ENCODE data around the gene AFF4.

The AFF4 gene

GRCh38 chr5:132886064-132886823 lies 77.2 kb downstream of the AFF4 start:
- Mint-ChIP-seq H3K27ac (no peak overlapping the region), H3K27me3 (ENCODE audit: low read depth) (no peaks in the 10 kb centered on the region), H3K9me3 (no peaks in the 10 kb centered on the region), H3K36me3 (ENCODE audit: low read depth) (peaks cover 33% of the 10 kb centered on the region), H3K4me3 (no peak overlapping the region), H3K4me1 (ENCODE audit: low read depth) (peaks cover 5% of the 10 kb centered on the region)

- H3K9me3 Mint-ChIP-seq, result no peaks in the 10 kb centered on the region
- H3K27me3 Mint-ChIP-seq (ENCODE audit: low read depth), result no peaks in the 10 kb centered on the region
- peaks cover 30% of the 10 kb centered on the region for H3K36me3 Mint-ChIP-seq (ENCODE audit: low read depth)
- H3K4me3 Mint-ChIP-seq, result no peak overlapping the region
- peaks cover 2% of the 10 kb centered on the region for H3K4me1 Mint-ChIP-seq (ENCODE audit: low read depth)
- no peak overlapping the region for H3K27ac Mint-ChIP-seq
Measured at GRCh38 chr5:132884548-132884947, 78.9 kb downstream of the AFF4 start.

GRCh38 chr5:132883261-132883834 lies 80.1 kb downstream of the AFF4 start:
- peaks cover 2% of the 10 kb centered on the region for H3K4me1 Mint-ChIP-seq (ENCODE audit: low read depth)
- H3K9me3 Mint-ChIP-seq, result no peaks in the 10 kb centered on the region
- no peak overlapping the region for H3K4me3 Mint-ChIP-seq
- peaks cover 30% of the 10 kb centered on the region for H3K36me3 Mint-ChIP-seq (ENCODE audit: low read depth)
- no peaks in the 10 kb centered on the region for H3K27me3 Mint-ChIP-seq (ENCODE audit: low read depth)
- H3K27ac Mint-ChIP-seq, result no peak overlapping the region

GRCh38 chr5:132877938-132878337 lies 85.5 kb downstream of the AFF4 start:
- Mint-ChIP-seq H3K27me3 (ENCODE audit: low read depth) (no peaks in the 10 kb centered on the region), H3K4me3 (no peak overlapping the region), H3K36me3 (ENCODE audit: low read depth) (peaks cover 25% of the 10 kb centered on the region), H3K4me1 (ENCODE audit: low read depth) (no peaks in the 10 kb centered on the region), H3K27ac (no peak overlapping the region), H3K9me3 (no peaks in the 10 kb centered on the region)

GRCh38 chr5:132877466-132877865 lies 86.0 kb downstream of the AFF4 start:
- peaks cover 25% of the 10 kb centered on the region for H3K36me3 Mint-ChIP-seq (ENCODE audit: low read depth)
- H3K4me1 Mint-ChIP-seq (ENCODE audit: low read depth), result no peaks in the 10 kb centered on the region
- no peaks in the 10 kb centered on the region for H3K9me3 Mint-ChIP-seq
- H3K27ac Mint-ChIP-seq, result no peak overlapping the region
- H3K27me3 Mint-ChIP-seq (ENCODE audit: low read depth), result no peaks in the 10 kb centered on the region
- H3K4me3 Mint-ChIP-seq, result no peak overlapping the region

GRCh38 chr5:132876020-132876759 lies 87.2 kb downstream of the AFF4 start:
- H3K27ac Mint-ChIP-seq, result no peak overlapping the region
- H3K36me3 Mint-ChIP-seq (ENCODE audit: low read depth), result peaks cover 28% of the 10 kb centered on the region
- H3K27me3 Mint-ChIP-seq (ENCODE audit: low read depth), result no peaks in the 10 kb centered on the region
- H3K9me3 Mint-ChIP-seq, result no peaks in the 10 kb centered on the region
- H3K4me1 Mint-ChIP-seq (ENCODE audit: low read depth), result no peaks in the 10 kb centered on the region
- H3K4me3 Mint-ChIP-seq, result no peak overlapping the region

- Mint-ChIP-seq H3K9me3 (no peaks in the 10 kb centered on the region), H3K4me3 (no peak overlapping the region), H3K36me3 (ENCODE audit: low read depth) (peaks cover 28% of the 10 kb centered on the region), H3K4me1 (ENCODE audit: low read depth) (peaks cover 1% of the 10 kb centered on the region), H3K27me3 (ENCODE audit: low read depth) (no peaks in the 10 kb centered on the region), H3K27ac (no peak overlapping the region)
Measured at GRCh38 chr5:132873930-132874271, 89.5 kb downstream of the AFF4 start.

- Mint-ChIP-seq H3K36me3 (ENCODE audit: low read depth) (peaks cover 26% of the 10 kb centered on the region), H3K27ac (peak within 1 kb of the TSS; percentile 4), H3K4me3 (no peak within 1 kb of the TSS), H3K27me3 (ENCODE audit: low read depth) (no peaks in the 10 kb centered on the region), H3K4me1 (ENCODE audit: low read depth) (peaks cover 4% of the 10 kb centered on the region), H3K9me3 (no peaks in the 10 kb centered on the region)
Measured at GRCh38 chr5:132873119-132873929, 90.1 kb downstream of the AFF4 start, which contains the start of gene LEAP2. LEAP2 (plus strand) TSS chr5:132873668; CDS start chr5:132873695, 27 bp downstream.

GRCh38 chr5:132872788-132873118 lies 90.7 kb downstream of the AFF4 start:
- Mint-ChIP-seq H3K9me3 (no peaks in the 10 kb centered on the region), H3K27ac (no peak overlapping the region), H3K4me3 (no peak overlapping the region), H3K4me1 (ENCODE audit: low read depth) (peaks cover 7% of the 10 kb centered on the region), H3K27me3 (ENCODE audit: low read depth) (no peaks in the 10 kb centered on the region), H3K36me3 (ENCODE audit: low read depth) (peaks cover 26% of the 10 kb centered on the region)

GRCh38 chr5:132871459-132872284 lies 91.8 kb downstream of the AFF4 start:
- no peak overlapping the region for H3K4me3 Mint-ChIP-seq
- H3K36me3 Mint-ChIP-seq (ENCODE audit: low read depth), result peaks cover 30% of the 10 kb centered on the region
- no peaks in the 10 kb centered on the region for H3K9me3 Mint-ChIP-seq
- H3K27ac Mint-ChIP-seq, result no peak overlapping the region
- peaks cover 15% of the 10 kb centered on the region for H3K4me1 Mint-ChIP-seq (ENCODE audit: low read depth)
- H3K27me3 Mint-ChIP-seq (ENCODE audit: low read depth), result no peaks in the 10 kb centered on the region

GRCh38 chr5:132870801-132871200 lies 92.6 kb downstream of the AFF4 start:
- no peak overlapping the region for H3K27ac Mint-ChIP-seq
- no peaks in the 10 kb centered on the region for H3K9me3 Mint-ChIP-seq
- H3K27me3 Mint-ChIP-seq (ENCODE audit: low read depth), result no peaks in the 10 kb centered on the region
- peaks cover 32% of the 10 kb centered on the region for H3K36me3 Mint-ChIP-seq (ENCODE audit: low read depth)
- peaks cover 18% of the 10 kb centered on the region for H3K4me1 Mint-ChIP-seq (ENCODE audit: low read depth)
- H3K4me3 Mint-ChIP-seq, result no peak overlapping the region

- Mint-ChIP-seq H3K27ac (peak overlapping the region; percentile 31), H3K27me3 (ENCODE audit: low read depth) (no peaks in the 10 kb centered on the region), H3K9me3 (no peaks in the 10 kb centered on the region), H3K36me3 (ENCODE audit: low read depth) (peaks cover 32% of the 10 kb centered on the region), H3K4me1 (ENCODE audit: low read depth) (peaks cover 24% of the 10 kb centered on the region), H3K4me3 (peak overlapping the region; percentile 21)
Measured at GRCh38 chr5:132868754-132869153, 94.7 kb downstream of the AFF4 start.

- Mint-ChIP-seq H3K4me1 (ENCODE audit: low read depth) (peaks cover 24% of the 10 kb centered on the region), H3K9me3 (no peaks in the 10 kb centered on the region), H3K4me3 (peak overlapping the region; percentile 99), H3K27me3 (ENCODE audit: low read depth) (no peaks in the 10 kb centered on the region), H3K36me3 (ENCODE audit: low read depth) (peaks cover 23% of the 10 kb centered on the region), H3K27ac (peak overlapping the region; percentile 99)
Measured at GRCh38 chr5:132867046-132867451, 96.4 kb downstream of the AFF4 start.

Data from T-helper 1 cell treated with Interleukin-12 subunit alpha and Interleukin-12 subunit beta and Interleukin-4 antibody, amounts not matched to agents 30 μg/mL and 1 μg/mL, for 36 hours (primary cell).